Large intestine (tissue), 3 donors: ENCODE results near the gene PXYLP1. TPM values are rescaled to one million over a fixed set of nuclear protein-coding genes. Genes with fewer than 3 reads are reported as not detected.

Experiments used
- DNase-seq, 2 donors: peaks; one replicate each; pipeline versions ENCODE4 v3.0.0 to v3.0.0-alpha.2; 2013
- H3K27ac ChIP-seq: one replicate; pipeline ENCODE4 v1.5.1; 2013; ENCODE audit warnings: low read length
- H3K27me3 ChIP-seq: 2 replicates; pipeline ENCODE4 v1.6.1; 2013; ENCODE audit warnings: low read length; ENCODE audit not compliant: control insufficient read depth, insufficient read depth
- H3K36me3 ChIP-seq: 2 replicates; pipeline ENCODE4 v1.6.1; 2013; ENCODE audit warnings: low read length; ENCODE audit not compliant: control insufficient read depth, insufficient read depth
- H3K4me1 ChIP-seq: one replicate; pipeline ENCODE4 v1.6.1; 2013; ENCODE audit warnings: low read length; ENCODE audit not compliant: control insufficient read depth, insufficient read depth
- H3K4me3 ChIP-seq: one replicate; pipeline ENCODE4 v1.5.1; 2013; ENCODE audit warnings: low read length
- H3K9me3 ChIP-seq: one replicate; pipeline ENCODE4 v1.6.1; 2013; ENCODE audit warnings: mild to moderate bottlenecking, low read depth, low read length, moderate library complexity; ENCODE audit not compliant: control insufficient read depth
- WGBS: methylation state at CpG from one replicate; pipeline ENCODE4 v1.1.5; 2013; ENCODE audit warnings: low lambda C conversion rate; ENCODE audit not compliant: insufficient coverage; 5-methylcytosine and 5-hydroxymethylcytosine counted together
- polyA plus RNA-seq: library from polyadenylated mRNA; unstranded; fragments of 120-200 nt; gene quantifications from one replicate; pipeline ENCODE4 v1.2.1, GENCODE V29; 2013

PXYLP1 gene
- polyA plus RNA-seq, 1 donor: 20.2 TPM

- DNase-seq: no peak
- H3K36me3 ChIP-seq: peaks cover 16% of the 10 kb centered on the region
- H3K27ac ChIP-seq: no peak overlapping the region
- no peaks in the 10 kb centered on the region for H3K27me3 ChIP-seq
- H3K4me3 ChIP-seq: no peak overlapping the region
- WGBS: no CpG with 5 or more reads among the region's 17 CpGs
- no peaks in the 10 kb centered on the region for H3K4me1 ChIP-seq
- H3K9me3 ChIP-seq: no peaks in the 10 kb centered on the region
Measured at GRCh38 chr3:141278196-141279076, 46.8 kb downstream of the PXYLP1 start.

GRCh38 chr3:141279077-141279967, 47.7 kb downstream of the PXYLP1 start:
- Histone ChIP-seq H3K27ac (no peak overlapping the region), H3K27me3 (no peaks in the 10 kb centered on the region), H3K4me3 (no peak overlapping the region), H3K4me1 (no peaks in the 10 kb centered on the region), H3K36me3 (peaks cover 14% of the 10 kb centered on the region), H3K9me3 (no peaks in the 10 kb centered on the region)
- no CpG with 5 or more reads among the region's 16 CpGs for WGBS
- no peak for DNase-seq

DNA sequence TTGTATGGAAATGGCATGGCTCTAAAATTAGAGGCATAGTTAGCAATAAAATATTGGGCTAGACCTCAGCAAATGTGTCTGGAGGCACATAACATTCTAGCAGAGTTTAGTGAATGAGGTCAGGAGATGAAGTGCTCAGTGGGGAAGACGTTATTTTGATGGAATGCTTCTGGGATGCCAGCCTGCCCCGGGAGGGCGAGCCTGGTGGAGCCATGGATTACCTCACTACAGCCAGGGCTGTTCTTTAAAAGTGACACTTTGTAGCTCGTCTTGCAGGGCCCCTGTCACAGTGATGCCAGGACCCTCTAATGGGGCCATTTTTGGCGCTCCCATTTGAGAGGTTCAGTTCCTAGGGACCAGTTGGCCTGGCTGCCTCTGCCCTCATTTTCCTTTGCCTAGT, 48.5 kb downstream of the PXYLP1 start:
- Histone ChIP-seq H3K4me1 (no peaks in the 10 kb centered on the region), H3K36me3 (peaks cover 12% of the 10 kb centered on the region), H3K4me3 (no peak overlapping the region), H3K27ac (no peak overlapping the region), H3K9me3 (no peaks in the 10 kb centered on the region), H3K27me3 (no peaks in the 10 kb centered on the region)
- no CpG with 5 or more reads among the region's 5 CpGs for WGBS
- no peak for DNase-seq

GRCh38 chr3:141280690-141281089, 49.1 kb downstream of the PXYLP1 start:
- no peaks in the 10 kb centered on the region for H3K27me3 ChIP-seq
- H3K9me3 ChIP-seq: no peaks in the 10 kb centered on the region
- H3K4me1 ChIP-seq: no peaks in the 10 kb centered on the region
- no CpG with 5 or more reads among the region's 4 CpGs for WGBS
- no peak overlapping the region for H3K4me3 ChIP-seq
- H3K27ac ChIP-seq: no peak overlapping the region
- peaks cover 12% of the 10 kb centered on the region for H3K36me3 ChIP-seq
- DNase-seq: no peak

DNA sequence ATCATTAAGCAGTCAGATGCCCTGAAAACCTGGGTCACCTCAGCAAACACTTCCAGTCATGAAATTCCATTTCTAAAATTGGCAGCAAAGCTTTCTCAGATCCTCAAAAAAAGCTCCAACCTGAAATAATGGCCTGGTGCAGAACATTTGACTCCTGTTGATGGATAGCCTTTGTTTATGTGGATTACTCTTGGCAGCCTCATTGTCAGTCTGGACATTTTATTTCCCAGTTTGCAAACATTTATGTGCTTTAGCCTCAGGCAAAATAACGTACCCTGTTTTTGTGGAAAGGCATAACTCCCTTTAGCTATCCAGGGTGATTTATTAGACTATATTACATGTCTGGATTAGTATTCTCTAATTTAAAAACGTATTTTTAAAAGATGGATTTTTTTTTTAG, 53.9 kb downstream of the PXYLP1 start:
- Histone ChIP-seq H3K27me3 (no peaks in the 10 kb centered on the region), H3K4me3 (no peak overlapping the region), H3K27ac (no peak overlapping the region), H3K36me3 (peaks cover 10% of the 10 kb centered on the region), H3K4me1 (no peaks in the 10 kb centered on the region), H3K9me3 (no peaks in the 10 kb centered on the region)
- WGBS: 83% methylated on average over 1 of the region's 2 CpGs
- no peak for DNase-seq

GRCh38 chr3:141286856-141287255, 55.2 kb downstream of the PXYLP1 start:
- no CpG with 5 or more reads among the region's 14 CpGs for WGBS
- H3K36me3 ChIP-seq: peaks cover 8% of the 10 kb centered on the region
- H3K4me1 ChIP-seq: peaks cover 2% of the 10 kb centered on the region
- no peaks in the 10 kb centered on the region for H3K27me3 ChIP-seq
- no peak overlapping the region for H3K27ac ChIP-seq
- no peaks in the 10 kb centered on the region for H3K9me3 ChIP-seq
- DNase-seq: no peak
- H3K4me3 ChIP-seq: no peak overlapping the region

DNA sequence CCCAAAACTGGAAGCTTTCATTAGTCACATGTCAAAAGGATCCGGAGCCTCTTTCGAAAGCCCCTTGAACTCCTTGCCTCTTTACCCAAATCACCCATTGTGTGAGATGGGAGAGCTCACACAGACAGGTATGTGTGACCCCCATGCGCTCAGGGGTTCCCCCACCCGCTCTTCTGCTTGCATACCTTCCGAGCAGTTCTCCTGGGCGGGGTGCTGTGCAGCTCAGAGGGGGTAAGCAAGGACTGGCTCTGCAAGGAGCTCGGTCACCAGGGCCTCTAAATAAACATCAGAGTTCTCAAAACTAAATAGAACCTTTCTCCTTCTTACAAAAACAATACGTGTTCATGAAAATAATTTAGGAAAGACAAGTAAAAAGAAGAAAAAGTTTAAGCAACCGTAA, 55.7 kb downstream of the PXYLP1 start:
- no CpG with 5 or more reads among the region's 9 CpGs for WGBS
- H3K27ac ChIP-seq: no peak overlapping the region

DNA sequence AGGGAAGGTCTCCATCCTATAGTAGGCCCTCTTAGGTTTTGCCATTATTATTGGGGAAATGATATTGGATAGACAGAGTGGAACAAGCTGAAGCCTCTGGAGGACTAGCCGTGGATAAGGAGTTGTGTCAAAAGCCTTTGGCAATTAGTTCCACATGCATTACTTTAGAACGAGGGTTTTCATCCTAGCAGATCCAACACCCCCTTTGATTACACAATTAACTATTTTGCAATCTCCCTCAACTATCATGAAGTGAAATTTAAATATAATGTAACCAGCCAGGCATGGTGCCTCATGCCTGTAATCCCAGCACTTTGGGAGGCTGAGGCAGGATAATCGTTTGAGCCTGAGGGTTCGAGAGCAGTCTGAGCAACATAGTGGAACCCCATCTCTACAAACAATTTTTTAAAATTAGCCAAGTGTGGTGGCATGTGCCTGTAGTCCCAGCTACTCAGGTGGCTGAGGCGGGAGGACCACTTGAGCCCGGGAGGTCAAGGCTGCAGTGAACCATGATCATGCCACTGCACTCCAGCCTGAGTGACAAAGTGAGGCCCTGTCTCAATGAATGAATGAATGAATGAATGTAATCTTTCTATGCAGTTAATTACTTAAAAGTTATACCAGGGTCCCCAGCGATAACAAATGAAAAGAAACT, 56.8 kb downstream of the PXYLP1 start:
- no peak for DNase-seq
- Histone ChIP-seq H3K4me1 (peaks cover 7% of the 10 kb centered on the region), H3K9me3 (no peaks in the 10 kb centered on the region), H3K27me3 (no peaks in the 10 kb centered on the region), H3K36me3 (peaks cover 16% of the 10 kb centered on the region), H3K4me3 (no peak overlapping the region), H3K27ac (no peak overlapping the region)
- no CpG with 5 or more reads among the region's 7 CpGs for WGBS

More for the DNA sequence above, 55.7 kb downstream of the PXYLP1 start:
- Histone ChIP-seq H3K9me3 (no peaks in the 10 kb centered on the region), H3K4me3 (no peak overlapping the region), H3K4me1 (peaks cover 7% of the 10 kb centered on the region), H3K27me3 (no peaks in the 10 kb centered on the region), H3K36me3 (peaks cover 8% of the 10 kb centered on the region)
- DNase-seq: no peak

- H3K4me3 ChIP-seq: no peak overlapping the region
- peaks cover 7% of the 10 kb centered on the region for H3K4me1 ChIP-seq
- no peak overlapping the region for H3K27ac ChIP-seq
- no peaks in the 10 kb centered on the region for H3K9me3 ChIP-seq
- DNase-seq: no peak
- H3K27me3 ChIP-seq: no peaks in the 10 kb centered on the region
- peaks cover 16% of the 10 kb centered on the region for H3K36me3 ChIP-seq
- WGBS: no CpG with 5 or more reads among the region's 2 CpGs
Measured at GRCh38 chr3:141289228-141289772, 57.7 kb downstream of the PXYLP1 start.
